Lower leg skin (tissue), 3 donors: ENCODE results near the gene TRPM1.

Experiments
- CTCF ChIP-seq, 3 donors: fragments of 450-650 bp; IDR thresholded peaks; one replicate each; pipeline ENCODE4 v1.5.1; 2016; ENCODE audit warnings: antibody characterized with exemption in 3 of 3, mild to moderate bottlenecking in 3 of 3, moderate library complexity in 2 of 3
- POLR2A ChIP-seq, 2 donors: fragments of 450-650 bp; IDR thresholded peaks; one replicate each; pipeline ENCODE4 v1.6.1; 2016 to 2017; ENCODE audit warnings: antibody characterized with exemption in 2 of 2, mild to moderate bottlenecking in 1 of 2, moderate library complexity in 1 of 2

- TF ChIP-seq CTCF (IDR thresholded peaks at IDR 0.05) (no peak), POLR2A (IDR thresholded peaks at IDR 0.05) (no peak)
Measured at GRCh38 chr15:31090766-31091165, 10.8 kb downstream of the TRPM1 start.
